Activated CD8-positive, alpha-beta T cell treated with anti-CD3 and anti-CD28 coated beads for 36 hours (primary cell): ENCODE results near the gene CFAP57. TPM values are rescaled to one million over a fixed set of nuclear protein-coding genes. Genes with fewer than 3 reads are reported as not detected.

Source experiments
- ATAC-seq: fragments of 200-7000 bp; cut with Tn5 transposase; one replicate; pipeline ENCODE4 v1.10.0; 2021; ENCODE audit warnings: mild to moderate bottlenecking, moderate library complexity
- CTCF ChIA-PET: fragments of 350-600 bp; sonication (Branson Sonifier 250); formaldehyde crosslinking; loops from one replicate; lab custom pipeline; 2021; ENCODE audit warnings: antibody characterized with exemption; lab: Charles Lee
- POLR2A ChIA-PET: fragments of 350-600 bp; sonication (Branson Sonifier 250); formaldehyde crosslinking; loops from one replicate; lab custom pipeline; 2021; ENCODE audit warnings: antibody characterized with exemption; lab: Charles Lee
- DNase-seq: peaks from one replicate; pipeline ENCODE4 v3.0.0-alpha.2; 2020
- H3K27ac Mint-ChIP-seq: one replicate; pipeline ENCODE4 v1.8.0; 2021; ENCODE audit warnings: mild to moderate bottlenecking, mixed read lengths
- H3K27me3 Mint-ChIP-seq: one replicate; pipeline ENCODE4 v1.8.0; 2021; ENCODE audit warnings: mixed read lengths
- H3K36me3 Mint-ChIP-seq: one replicate; pipeline ENCODE4 v1.8.0; 2021; ENCODE audit warnings: low read depth, mixed read lengths
- H3K4me1 Mint-ChIP-seq: one replicate; pipeline ENCODE4 v1.8.0; 2021; ENCODE audit warnings: low read depth, mixed read lengths
- H3K4me3 Mint-ChIP-seq: one replicate; pipeline ENCODE4 v1.8.0; 2021; ENCODE audit warnings: mild to moderate bottlenecking, moderate library complexity, mixed read lengths
- H3K9me3 Mint-ChIP-seq: one replicate; pipeline ENCODE4 v1.8.0; 2021; ENCODE audit warnings: mixed read lengths
- intact Hi-C: fragments of 100-400 bp; cut with micrococcal nuclease; formaldehyde crosslinking; loops from one replicate; pipeline ENCODE4 v1.10.0; 2022
- total RNA-seq, 2 experiments: library from RNA; stranded (reverse); gene quantifications; one replicate each; pipeline ENCODE4 v1.2.3, GENCODE V29; 2021
- TF ChIP-seq, protein P1 (sequence below): fragments of 200-600 bp; IDR thresholded peaks from one replicate; pipeline ENCODE4 v1.8.0; 2022; ENCODE audit warnings: antibody characterized with exemption, mild to moderate bottlenecking

CFAP57 gene
- total RNA-seq, 2 experiments from 2014 or later = 0.18 to 0.23 TPM

DNA sequence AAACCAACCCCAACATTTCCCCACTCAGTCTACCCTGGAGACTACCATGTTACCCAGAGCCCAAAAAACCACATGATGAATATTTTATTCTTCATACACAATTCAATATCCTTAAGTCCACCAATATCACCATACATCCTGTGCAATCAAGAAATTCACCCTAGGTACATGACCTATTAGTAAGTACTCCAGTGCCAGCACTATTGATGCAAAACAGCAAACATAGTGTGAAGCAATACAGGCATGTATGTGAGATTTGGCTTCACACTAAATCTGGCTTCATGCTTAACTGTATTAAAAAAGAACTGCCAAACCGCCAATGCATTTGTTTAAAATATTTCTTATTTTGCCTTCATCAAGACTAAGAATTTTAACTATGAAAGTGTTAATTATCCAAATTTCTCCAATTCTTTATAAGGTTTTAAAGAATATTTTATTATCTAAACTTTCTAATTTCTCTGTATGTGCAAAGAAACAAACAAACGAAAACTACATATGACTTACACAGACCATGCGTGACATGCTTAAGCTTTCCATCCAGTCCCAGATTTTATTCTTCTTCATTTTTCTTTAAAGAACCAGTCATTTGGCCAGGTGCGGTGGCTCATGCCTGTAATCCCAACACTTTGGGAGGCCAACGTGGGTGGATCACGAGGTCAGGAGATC lies 75.3 kb downstream of the CFAP57 start:
- H3K4me1 Mint-ChIP-seq = no peaks in the 10 kb centered on the region
- no peaks in the 10 kb centered on the region for H3K36me3 Mint-ChIP-seq
- no peaks in the 10 kb centered on the region for H3K9me3 Mint-ChIP-seq
- ATAC-seq = no peak
- intact Hi-C loops = no loop called here
- H3K4me3 Mint-ChIP-seq = no peak overlapping the region
- peaks cover 2% of the 10 kb centered on the region for H3K27me3 Mint-ChIP-seq
- no peak overlapping the region for H3K27ac Mint-ChIP-seq
- TF ChIP-seq, protein P1, sequence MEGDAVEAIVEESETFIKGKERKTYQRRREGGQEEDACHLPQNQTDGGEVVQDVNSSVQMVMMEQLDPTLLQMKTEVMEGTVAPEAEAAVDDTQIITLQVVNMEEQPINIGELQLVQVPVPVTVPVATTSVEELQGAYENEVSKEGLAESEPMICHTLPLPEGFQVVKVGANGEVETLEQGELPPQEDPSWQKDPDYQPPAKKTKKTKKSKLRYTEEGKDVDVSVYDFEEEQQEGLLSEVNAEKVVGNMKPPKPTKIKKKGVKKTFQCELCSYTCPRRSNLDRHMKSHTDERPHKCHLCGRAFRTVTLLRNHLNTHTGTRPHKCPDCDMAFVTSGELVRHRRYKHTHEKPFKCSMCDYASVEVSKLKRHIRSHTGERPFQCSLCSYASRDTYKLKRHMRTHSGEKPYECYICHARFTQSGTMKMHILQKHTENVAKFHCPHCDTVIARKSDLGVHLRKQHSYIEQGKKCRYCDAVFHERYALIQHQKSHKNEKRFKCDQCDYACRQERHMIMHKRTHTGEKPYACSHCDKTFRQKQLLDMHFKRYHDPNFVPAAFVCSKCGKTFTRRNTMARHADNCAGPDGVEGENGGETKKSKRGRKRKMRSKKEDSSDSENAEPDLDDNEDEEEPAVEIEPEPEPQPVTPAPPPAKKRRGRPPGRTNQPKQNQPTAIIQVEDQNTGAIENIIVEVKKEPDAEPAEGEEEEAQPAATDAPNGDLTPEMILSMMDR = no peak
- ChIA-PET POLR2A (interaction anchor here (0.8 kb wide), 1 partner anchor 168 kb away, joined by 4 read pairs; no protein-coding TSS in a partner anchor), CTCF (no interaction called here)
- DNase-seq = no peak

DNA sequence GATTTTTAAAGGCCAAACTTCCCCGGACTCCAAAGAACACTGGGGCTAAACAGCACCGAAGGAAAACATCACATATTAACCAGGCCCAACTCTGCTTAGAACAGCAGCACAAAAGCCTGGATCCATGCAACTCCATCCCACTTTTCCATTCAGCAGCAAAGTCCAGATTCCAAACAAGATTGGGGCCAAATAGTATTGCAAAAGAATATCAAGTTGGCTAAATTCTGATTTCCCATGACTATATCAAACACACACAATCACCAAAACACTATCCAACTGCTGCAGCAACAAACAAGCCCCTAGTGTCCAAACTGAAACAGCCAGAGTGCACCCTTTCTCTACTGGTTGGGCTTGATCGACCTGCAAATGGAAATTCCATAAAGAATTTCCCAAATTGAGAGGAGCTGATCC lies 78.2 kb downstream of the CFAP57 start:
- H3K36me3 Mint-ChIP-seq = no peaks in the 10 kb centered on the region
- ATAC-seq (no peak), DNase-seq (no peak)
- H3K9me3 Mint-ChIP-seq = no peaks in the 10 kb centered on the region
- ChIA-PET CTCF (no interaction called here), POLR2A (no interaction called here)
- H3K4me1 Mint-ChIP-seq = no peaks in the 10 kb centered on the region
- TF ChIP-seq, protein P1 = no peak
- H3K4me3 Mint-ChIP-seq = no peak overlapping the region
- no peak overlapping the region for H3K27ac Mint-ChIP-seq
- intact Hi-C loops = no loop called here
- peaks cover 6% of the 10 kb centered on the region for H3K27me3 Mint-ChIP-seq

DNA sequence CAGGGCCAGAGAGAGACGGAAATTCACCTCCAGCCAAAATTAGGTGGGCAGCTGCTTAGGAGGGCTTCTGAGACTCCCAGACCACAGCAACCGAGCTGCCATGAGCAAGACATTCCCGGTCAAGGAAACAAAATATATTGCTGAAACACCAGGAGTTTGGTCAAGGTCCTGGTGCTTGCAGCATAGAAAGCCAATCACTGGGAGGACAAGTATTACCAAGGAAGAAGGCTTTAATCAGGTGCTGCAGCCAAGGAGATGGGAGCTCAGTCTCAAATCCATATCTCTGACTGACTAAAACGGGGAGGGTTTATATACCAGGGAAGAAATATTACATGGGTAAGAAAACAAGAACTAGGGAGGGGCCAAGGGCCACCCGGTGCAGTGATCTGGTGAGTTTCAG lies 78.9 kb downstream of the CFAP57 start:
- ATAC-seq = no peak
- CTCF ChIA-PET = no interaction called here
- TF ChIP-seq, protein P1 = no peak
- Mint-ChIP-seq H3K4me1 (no peaks in the 10 kb centered on the region), H3K4me3 (no peak overlapping the region), H3K9me3 (no peaks in the 10 kb centered on the region), H3K27me3 (peaks cover 6% of the 10 kb centered on the region), H3K36me3 (no peaks in the 10 kb centered on the region), H3K27ac (no peak overlapping the region)
- POLR2A ChIA-PET = no interaction called here
- intact Hi-C loops = no loop called here
- no peak for DNase-seq

DNA sequence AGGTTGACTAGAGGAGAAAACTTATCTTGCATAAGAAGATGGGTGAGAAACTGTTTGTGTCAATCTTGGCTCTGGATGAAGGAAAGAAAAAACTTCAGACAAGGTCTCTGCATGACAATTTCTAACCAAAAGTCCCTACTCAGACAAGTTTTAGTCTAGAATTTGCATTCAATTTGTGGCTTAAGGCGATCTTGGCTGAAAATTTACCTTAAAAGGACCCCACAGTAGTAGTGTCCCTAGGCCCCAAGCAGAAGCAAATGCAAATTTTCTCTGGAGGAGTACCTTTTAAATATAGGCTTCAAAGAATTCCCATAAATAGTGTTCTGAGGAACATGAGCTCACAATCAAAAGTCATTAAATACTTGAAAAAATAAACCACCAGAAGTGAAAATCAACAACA lies 80.1 kb downstream of the CFAP57 start:
- DNase-seq (no peak), ATAC-seq (no peak)
- H3K4me3 Mint-ChIP-seq = no peak overlapping the region
- no peaks in the 10 kb centered on the region for H3K9me3 Mint-ChIP-seq
- ChIA-PET CTCF (no interaction called here), POLR2A (no interaction called here)
- TF ChIP-seq, protein P1 = no peak
- peaks cover 8% of the 10 kb centered on the region for H3K27me3 Mint-ChIP-seq
- no peaks in the 10 kb centered on the region for H3K4me1 Mint-ChIP-seq
- no peak overlapping the region for H3K27ac Mint-ChIP-seq
- intact Hi-C loops = no loop called here
- no peaks in the 10 kb centered on the region for H3K36me3 Mint-ChIP-seq

DNA sequence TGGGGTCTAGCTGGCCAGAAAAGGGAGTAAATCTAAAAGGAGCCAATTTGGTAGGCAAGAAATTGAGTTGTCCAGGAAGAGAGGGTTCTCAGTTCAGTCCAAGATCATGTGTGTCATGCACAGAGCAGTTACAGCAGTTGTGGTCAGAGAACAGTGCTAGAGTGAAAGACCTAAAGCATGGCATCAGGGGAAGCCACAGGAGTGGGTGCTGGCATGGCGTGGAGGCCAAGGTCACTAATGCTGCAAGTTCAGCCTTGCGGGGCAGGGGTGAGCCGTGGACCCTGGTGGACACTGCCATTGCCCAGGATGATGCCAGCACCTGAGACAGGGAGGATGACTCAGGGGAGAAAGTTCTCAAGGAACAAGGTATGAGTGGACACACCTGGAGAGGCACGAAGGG lies 81.0 kb downstream of the CFAP57 start:
- H3K4me3 Mint-ChIP-seq = no peak overlapping the region
- peaks cover 8% of the 10 kb centered on the region for H3K27me3 Mint-ChIP-seq
- CTCF ChIA-PET = no interaction called here
- ATAC-seq = no peak
- POLR2A ChIA-PET = interaction anchor here (0.7 kb wide), 1 partner anchor 54 kb away, joined by 3 read pairs; no protein-coding TSS in a partner anchor
- TF ChIP-seq, protein P1 = no peak
- H3K36me3 Mint-ChIP-seq = no peaks in the 10 kb centered on the region
- no peak overlapping the region for H3K27ac Mint-ChIP-seq
- DNase-seq = no peak
- intact Hi-C loops = no loop called here
- no peaks in the 10 kb centered on the region for H3K9me3 Mint-ChIP-seq
- H3K4me1 Mint-ChIP-seq = no peaks in the 10 kb centered on the region
